Measurements from ENCODE around the gene CEACAM3.
"Not testable (repeated sequence)": the region's sequence is repeated elsewhere in the genome, so short reads cannot be mapped to it uniquely, and the experiment has no call there.

Gene CEACAM3

DNA sequence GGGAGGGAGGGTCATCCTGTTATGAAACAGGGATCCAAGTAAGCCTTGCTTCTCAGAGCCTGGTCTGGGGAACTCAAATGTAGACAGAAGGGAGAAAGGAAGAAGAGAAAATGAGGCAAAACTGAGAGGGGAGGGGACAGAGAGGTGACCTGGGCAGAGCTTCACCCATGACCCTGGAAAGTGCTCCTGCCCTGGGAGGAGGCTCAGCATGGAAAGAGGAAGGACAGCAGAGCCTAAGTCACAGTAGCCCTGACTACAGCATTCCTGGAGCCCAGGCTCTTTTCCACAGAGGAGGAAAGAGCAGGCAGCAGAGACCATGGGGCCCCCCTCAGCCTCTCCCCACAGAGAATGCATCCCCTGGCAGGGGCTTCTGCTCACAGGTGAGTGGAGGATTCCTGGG, at the start of gene CEACAM3:
Gene CEACAM3, plus strand, starts transcription at position 226 of the 400 bp plus-strand sequence. Its CDS starts 91 bp downstream, at position 317.
- DNase-seq: no peak

DNA sequence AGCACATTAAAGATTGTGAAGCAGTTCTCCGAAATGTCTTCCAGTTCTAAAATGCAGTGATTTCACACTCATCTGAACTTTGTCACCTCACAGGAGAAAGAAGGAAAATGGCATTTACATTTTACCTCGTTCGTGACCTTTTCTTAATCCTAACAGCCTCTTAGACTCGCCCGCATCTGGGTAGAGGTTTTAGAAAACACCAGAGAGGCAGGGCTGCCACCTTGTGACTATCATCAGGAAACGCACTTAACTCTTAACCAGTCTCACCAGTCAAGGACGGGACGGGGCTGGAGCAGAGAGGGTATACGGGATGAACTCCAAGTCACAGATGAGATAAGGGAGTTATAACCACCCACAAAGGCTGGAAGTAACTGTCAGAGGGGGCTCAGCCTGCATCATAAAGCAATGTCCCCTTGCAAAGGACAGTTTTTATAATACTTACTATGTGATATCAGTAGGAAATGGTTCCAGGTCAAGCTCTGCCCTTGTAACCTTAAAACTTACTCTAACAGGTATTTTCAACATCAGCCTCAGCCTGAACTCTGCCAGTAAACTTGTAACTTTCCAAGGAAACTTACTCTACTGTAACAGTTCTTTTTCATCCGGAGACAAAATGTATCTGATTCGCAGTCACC, 49.7 kb upstream of the CEACAM3 start:
- peak; percentile 72 for DNase-seq

DNA sequence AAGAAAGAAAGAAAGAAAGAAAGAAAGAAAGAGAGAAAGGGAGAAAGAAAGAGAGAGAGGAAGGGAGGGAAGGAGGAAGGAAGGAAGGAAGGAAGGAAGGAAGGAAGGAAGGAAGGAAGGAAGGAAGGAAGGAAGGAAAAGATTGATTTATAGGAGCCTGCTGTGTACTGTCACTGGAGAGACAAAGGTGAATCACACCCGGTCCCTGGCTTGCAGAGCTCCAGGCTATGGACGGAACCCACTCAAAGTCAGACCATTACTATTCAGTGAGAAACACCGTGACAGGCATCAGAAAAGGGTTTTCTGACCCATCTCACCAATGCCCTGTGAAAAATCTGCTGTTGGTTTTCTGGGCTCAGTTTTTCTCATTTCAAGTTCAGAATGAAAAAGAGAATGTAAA, 48.4 kb upstream of the CEACAM3 start:
- no peak for DNase-seq

DNA sequence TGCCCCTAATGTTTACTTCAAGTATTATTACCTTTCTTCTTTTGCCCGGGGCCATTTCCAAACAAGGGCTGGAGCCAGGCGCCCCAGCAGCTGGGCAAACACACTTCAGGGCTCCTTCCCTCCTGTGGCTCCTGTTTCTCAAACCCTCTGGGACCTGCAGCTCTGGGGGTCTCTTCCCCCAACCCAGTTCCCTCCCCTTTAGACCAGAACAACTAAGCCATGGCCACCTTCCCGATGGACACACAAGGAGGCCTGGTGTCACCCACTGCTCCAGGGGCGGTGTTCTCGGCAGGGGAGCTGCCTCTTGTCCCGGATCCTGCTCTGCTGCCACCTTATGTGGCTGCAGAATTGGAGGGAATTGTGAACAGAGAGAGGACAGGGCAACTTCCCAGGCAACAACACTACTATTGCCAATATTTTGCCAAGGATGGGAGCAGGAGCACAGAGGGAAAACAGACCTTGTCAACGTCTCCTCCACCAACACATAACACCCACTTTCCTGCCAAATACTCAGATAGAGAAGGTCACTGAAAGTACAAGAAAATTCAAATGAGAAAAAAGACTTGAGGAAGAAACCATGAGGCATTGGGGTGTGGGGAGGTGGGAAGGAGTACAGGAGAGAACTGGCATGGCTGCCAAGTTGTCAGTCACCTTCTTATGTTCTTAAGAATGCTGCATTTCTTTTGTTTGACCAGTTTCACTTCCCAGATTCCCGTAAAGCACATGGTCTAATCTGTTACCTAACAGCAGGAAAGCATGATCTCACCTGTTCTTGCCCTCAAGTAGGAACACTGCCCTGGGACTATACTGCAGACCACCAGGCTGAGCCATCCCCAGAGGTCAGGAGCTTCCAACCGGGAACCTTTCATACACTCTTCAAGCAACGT, 45.9 kb upstream of the CEACAM3 start:
- peak in 1 of 2 experiments; percentile 4 for DNase-seq

DNA sequence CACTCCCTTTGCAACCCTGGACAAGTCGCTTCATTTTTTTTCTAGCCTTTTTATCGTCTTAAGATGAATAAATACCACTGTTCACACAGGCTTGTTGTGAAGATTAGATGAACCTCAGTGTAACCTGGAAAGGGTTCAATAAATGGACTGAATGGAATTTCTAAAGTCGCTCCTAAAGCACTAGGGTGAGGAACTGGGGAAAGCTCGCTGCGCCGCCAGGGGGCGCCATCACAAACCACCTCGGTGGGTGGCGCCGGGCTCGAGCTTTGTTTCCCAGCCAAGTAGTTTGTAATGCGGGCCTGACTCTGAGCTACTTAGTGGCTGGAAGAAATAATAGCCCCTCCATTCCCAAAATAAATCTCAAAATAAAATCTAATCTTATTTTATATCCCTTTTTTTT, 43.2 kb upstream of the CEACAM3 start:
- DNase-seq: peak; percentile 29 to 50

DNA sequence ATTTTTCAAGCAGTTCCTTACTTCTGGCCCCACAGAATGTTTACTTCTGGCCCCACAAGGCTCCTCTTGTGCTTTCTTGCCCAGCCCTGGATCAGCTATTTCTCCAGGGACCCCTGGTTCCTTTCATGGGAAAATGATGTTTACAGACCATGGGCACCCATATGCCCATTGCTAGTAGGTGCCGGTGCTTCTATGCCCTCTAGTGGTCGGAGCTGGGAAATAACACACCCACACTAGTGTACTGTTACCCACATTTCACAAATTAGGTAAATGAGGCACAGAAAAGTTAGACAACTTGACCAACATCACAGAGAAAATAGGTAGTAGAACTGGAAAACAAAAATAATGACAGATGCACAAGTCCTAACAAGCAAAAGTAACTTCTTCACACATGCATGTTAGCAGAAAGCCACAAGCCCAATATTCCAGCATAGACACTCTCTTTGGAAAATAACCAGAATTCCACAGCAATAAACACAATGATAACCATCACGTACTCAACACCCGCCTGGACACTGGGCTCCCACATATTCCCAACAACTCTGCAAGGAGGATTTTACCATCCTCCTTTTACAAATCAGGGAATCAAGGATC, 42.4 kb upstream of the CEACAM3 start:
- DNase-seq: peak; percentile 46 to 58

DNA sequence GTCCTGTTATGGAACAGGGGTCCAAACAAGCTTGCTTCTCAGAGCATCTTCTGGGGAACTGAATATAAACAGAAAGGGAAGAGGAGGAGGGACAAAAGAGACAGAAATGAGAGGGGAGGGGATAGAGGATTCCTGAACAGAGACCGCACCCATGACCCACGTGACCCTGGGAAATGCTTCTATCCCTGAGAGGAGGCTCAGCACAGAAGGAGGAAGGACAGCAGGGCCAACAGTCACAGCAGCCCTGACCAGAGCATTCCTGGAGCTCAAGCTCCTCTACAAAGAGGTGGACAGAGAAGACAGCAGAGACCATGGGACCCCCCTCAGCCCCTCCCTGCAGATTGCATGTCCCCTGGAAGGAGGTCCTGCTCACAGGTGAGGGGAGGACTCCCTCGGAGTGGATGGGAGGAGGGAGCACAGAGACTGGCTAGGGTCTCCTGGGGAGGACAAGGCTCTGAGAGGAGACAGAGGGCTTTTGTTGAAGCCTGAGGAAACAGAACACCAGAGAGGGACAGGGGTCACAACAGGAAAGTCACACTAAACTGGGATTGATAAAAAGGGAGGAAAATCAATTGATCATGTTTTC, 41.0 kb upstream of the CEACAM3 start, which contains the start of gene CEACAM6:
Gene CEACAM6, plus strand, starts transcription at position 203 of the 586 bp plus-strand sequence. Its CDS starts 109 bp downstream, at position 312.
- DNase-seq: no peak

DNA sequence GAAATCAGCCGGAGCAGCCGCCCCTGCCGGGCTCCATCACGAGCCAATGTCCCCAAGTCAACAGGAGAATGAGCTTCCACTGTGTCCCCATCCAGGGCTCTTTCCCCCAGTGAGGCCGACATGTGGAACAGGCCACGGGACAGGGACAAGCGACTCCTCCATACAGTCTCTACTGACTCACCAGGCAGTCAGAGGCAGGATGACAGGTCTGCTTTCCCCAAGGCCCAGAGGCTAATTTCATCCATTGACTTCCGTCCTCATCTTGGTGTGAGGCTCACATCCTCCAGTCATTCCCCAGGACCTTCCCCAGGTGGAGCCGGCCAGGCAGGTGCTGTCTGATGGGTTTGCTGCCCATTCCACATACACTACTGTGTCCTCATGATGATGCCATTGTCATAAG, 37.5 kb upstream of the CEACAM3 start:
- DNase-seq: no peak

DNA sequence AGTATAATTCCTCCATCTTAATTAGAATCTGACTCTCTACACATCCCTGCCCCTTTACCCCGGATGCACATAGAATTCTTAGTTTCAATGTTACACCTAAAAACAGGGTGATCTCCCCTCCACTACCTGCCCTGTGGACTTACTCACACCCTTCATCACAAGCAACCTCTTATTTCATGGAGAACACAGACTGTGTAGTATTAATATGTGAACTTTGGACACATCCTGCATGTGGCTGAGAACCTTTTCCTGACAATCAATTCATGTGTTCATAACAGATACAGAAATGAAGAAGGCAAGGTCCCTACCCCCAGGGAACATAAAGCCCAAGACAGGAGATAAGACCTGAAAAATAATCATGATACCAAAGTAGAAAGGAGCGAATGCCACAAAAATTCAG, 29.3 kb upstream of the CEACAM3 start:
- no peak for DNase-seq

DNA sequence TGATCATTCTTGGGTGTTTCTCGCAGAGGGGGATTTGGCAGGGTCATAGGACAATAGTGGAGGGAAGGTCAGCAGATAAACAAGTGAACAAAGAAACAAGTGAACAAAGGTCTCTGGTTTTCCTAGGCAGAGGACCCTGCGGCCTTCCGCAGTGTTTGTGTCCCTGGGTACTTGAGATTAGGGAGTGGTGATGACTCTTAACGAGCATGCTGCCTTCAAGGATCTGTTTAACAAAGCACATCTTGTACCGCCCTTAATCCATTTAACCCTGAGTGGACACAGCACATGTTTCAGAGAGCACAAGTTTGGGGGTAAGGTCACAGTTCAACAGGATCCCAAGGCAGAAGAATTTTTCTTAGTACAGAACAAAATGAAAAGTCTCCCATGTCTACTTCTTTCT, 28.3 kb upstream of the CEACAM3 start:
- DNase-seq: not testable (repeated sequence)

DNA sequence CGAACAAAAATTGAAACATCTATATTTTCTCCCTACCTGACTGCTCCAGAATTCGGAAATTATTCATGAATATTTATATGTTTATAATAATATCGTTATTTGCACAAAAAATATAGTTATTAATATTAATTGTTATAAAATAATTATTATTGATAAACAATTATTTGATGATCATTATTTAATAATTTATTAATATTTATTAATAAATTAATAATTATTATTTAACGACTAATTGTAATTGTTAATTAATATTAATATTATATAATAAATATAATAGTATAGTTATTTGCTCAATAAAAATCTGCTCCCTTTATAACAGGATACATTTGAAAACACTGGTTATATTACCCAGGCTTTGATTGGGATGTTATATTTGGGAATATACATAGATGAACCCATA, 26.8 kb upstream of the CEACAM3 start:
- DNase-seq: no peak

DNA sequence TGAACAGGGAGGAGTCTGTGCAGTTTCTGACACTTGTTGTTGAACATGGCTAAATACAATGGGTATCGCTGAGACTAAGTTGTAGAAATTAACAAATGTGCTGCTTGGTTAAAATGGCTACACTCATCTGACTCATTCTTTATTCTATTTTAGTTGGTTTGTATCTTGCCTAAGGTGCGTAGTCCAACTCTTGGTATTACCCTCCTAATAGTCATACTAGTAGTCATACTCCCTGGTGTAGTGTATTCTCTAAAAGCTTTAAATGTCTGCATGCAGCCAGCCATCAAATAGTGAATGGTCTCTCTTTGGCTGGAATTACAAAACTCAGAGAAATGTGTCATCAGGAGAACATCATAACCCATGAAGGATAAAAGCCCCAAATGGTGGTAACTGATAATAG, 25.0 kb upstream of the CEACAM3 start:
- no peak for DNase-seq

DNA sequence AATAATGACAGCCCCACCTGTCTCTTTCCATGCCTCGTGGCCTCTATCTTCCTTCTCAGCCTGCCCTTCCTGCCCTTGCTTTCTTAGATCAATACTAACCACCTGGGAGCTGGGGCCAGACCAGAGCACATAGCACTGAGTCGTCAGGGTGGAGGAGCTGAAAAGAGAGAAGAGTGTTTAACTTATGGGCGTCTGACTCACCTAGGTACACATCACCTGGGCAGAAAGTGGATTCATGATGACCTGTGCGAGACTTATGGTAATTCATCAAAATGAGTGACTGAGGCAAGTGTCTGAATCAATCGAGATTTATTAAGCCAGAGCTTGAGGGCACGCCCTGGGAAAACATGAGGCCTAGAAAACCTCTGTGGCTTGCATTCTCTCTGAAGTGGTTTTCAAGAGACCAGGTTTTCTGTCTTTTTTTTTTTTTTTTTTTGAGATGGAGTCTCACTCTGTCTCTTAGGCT, 21.8 kb upstream of the CEACAM3 start:
- peak in 1 of 2 experiments; percentile 34 for DNase-seq

DNA sequence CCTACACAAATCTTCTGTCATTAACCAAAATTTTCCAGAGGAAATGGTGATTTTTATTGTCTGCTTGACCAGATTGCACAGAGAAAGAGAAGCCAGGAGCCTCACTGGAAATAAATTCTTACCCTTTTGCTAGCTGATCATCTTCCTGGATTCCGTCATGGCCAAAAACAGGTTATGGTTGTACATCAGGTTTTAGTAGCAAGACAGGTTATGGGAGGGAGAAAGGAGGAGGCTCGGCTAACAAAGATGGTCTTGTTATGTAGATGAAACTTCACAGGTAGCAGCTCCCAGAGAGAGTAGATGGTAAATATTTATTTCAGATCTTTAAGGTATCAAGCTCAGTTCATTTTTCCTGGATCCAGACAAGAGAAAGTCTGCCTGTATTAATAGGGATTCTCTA, 19.7 kb upstream of the CEACAM3 start:
- DNase-seq: no peak

DNA sequence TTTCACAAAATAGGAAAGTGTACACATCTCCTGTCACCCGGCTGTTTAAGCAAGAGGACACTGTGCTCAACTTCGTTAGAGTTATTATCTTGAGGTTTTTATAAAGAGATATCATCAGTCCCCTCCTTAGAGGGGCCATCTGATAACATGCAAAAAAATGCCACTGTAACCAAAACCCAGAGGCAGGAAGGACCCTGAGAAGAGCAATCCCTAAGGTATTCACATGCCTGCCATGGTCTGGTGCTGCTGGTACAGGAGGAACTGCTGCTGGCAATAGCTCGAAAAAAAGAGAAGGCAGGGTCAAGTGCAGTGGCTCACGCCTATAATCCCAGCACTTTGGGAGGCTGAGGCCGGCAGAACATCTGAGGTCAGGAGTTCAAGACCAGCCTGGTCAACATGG, 12.8 kb upstream of the CEACAM3 start:
- no peak for DNase-seq

DNA sequence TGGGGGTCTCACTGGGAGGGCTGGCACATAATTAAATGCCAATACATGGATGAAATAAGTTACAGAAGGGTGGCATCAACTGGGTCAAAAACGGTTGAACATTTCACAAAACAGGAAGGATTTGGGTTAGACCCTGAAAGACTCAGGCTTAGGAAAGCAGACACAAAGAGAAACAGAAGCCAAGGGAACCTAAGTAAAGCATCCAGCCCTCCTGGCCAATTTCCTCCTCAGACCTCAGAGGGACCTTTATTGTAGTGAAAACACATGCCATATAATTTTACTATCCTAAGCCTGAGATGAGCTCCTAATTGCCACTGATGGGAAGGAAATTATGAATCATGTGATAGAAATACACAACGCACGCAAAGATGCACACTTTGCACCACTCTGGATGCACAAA, 12.1 kb upstream of the CEACAM3 start:
- no peak for DNase-seq

DNA sequence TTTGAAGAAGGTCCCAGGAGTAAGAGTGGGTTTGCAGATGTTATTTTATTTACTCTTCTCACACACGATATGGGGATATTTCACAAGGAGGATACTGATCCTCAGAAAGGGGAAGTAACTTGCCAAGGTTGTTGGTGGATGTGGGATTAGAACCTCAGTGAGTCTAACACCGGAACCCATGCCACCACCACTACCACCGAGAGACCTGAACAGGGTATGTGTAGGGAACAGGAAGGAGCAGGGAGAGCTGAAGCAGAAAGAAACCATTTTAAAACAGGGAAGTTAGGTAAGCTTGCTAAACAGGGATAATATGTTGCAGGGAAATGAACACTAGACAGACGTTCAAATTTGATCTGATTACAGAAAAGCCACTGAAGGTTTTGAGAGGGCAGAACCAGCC, 11.6 kb upstream of the CEACAM3 start:
- no peak for DNase-seq

DNA sequence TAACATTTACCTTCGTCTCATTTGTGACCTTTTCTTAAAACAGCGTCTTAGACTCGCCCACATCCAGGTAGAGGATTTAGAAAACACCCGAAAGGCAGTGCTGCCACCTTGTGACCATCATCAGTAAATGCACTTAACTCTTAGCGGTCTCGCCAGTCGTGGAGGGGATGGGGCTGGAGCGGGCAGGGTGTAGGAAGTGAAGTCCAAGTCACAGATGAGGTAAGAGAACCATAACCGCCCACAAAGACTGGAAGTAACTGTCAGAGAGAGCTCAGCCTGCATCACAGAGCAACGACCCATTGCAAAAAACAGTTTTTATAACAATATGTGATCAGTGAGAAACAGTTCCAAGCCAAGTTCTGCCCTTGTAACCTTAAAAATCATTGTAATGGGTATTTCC, 10.7 kb upstream of the CEACAM3 start:
- DNase-seq: peak; percentile 74 to 82

DNA sequence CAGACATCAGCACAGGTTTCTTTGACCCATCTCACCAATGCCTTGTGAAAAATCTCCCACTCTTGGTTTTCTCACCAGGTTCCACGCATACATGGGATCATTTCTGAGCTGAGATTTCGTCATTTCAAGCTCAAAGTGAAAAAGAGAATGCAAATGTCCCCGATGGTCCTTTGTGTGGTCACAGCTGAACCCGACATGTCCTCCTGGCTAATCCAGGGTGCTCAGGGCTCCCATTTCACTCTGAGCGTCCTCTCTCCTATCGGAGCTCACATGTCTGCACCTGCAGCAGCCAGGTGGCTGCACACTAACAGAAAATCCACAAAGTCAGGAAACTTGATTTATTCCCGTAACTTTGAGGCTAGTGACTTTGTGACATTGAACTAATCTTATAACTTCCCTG, 9.3 kb upstream of the CEACAM3 start:
- DNase-seq: no peak

DNA sequence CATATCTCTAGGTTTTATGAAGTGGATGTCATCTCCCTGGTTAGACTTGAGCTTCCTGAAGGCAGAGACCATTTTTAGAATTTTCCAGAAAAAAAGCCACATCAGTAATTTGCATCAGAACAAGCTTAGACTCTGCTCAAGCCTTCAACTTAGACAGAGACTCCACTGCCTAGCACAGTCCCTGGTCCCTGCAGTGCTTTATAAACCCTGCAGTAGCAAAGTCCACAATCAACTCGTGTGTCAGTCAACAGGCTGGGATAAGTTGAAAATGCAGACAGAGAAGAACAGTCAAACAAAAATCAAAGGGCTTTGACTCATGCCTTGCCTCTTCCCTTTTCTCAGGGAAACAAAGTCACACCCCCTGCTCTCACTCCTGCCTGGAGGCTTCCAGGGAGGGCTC, 7.9 kb upstream of the CEACAM3 start:
- DNase-seq: not testable (repeated sequence)

DNA sequence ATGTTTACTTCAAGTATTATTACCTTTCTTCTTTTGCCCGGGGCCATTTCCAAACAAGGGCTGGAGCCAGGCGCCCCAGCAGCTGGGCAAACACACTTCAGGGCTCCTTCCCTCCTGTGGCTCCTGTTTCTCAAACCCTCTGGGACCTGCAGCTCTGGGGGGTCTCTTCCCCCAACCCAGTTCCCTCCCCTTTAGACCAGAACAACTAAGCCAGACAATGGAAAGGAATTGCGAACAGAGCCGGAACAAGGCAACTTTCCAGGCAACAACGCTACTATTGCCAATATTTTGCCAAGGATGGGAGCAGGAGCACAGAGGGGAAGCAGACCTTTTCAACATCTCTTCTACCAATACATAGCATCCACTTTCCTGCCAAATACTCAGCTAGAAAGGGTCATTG, 7.3 kb upstream of the CEACAM3 start:
- peak; percentile 44 to 85 for DNase-seq

DNA sequence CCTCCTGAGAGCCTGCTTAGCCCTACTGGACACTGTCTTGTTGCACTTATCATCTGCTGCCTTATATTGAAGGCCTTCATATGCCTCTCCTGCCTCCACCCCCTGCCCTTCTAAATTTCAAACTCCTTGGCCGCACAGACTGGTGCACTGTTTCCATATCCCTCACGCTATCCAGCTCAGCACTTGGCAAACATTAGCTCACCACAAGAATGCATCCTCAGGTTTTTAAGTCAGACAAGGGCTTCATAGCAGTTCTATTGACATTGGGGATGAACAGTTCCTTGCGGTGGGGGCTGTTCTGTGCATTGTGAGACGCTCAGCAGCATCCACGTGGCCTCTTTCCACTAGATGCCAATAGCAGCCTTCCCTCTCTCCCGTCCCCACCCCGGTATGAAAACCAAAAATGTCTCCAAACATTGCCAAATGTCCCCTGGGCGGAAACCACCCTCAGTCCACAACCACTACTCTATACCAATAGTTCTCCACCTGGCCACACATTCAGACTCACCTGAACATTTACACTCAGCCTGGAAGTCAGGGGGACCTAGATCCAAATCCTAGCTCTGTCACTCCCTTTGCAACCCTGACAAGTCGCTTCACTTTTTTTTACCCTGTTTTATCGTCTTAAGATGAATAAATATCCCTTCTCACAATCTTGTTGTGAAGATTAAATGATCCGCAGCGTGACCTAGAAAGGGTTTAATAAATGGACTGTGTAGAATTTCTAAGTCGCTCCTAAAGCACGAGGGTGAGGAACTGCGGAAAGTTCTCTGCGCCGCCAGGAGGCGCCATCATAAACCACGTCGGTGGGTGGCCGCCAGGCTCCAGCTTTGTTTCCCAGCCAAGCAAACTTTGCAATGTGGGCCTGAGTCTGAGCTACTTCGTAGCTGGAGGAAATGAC, 3.6 kb upstream of the CEACAM3 start:
- no peak for DNase-seq
